Stomach (tissue), 9 donors: ENCODE measurements around the gene HRH1. TPM values are rescaled to one million over a fixed set of nuclear protein-coding genes. Genes with fewer than 3 reads are reported as not detected.
"Not testable (repeated sequence)": the region's sequence is repeated elsewhere in the genome, so short reads cannot be mapped to it uniquely, and the experiment has no call there.

Experiments
- DNase-seq, 2 donors: peaks; one replicate each; pipeline versions ENCODE4 v3.0.0 to v3.0.0-alpha.2; 2013 to 2019
- H3K27ac ChIP-seq, 5 donors: fragments of 200-600 bp in 4 of 5; sonication (generic) in 4 of 5; one replicate each; pipeline ENCODE4 v1.5.1; 2013 to 2019; ENCODE audit warnings: mild to moderate bottlenecking in 1 of 5, moderate library complexity in 1 of 5
- H3K27me3 ChIP-seq, 3 donors: fragments of 200-600 bp; sonication (generic); one replicate each; pipeline ENCODE4 v1.5.1; 2017 to 2019; ENCODE audit warnings: mixed run types in 1 of 3
- H3K36me3 ChIP-seq, 4 donors: fragments of 200-600 bp; sonication (generic); 1 replicate in 3 of 4; 2 replicates in 1 of 4; pipeline ENCODE4 v1.5.1; 2016 to 2019
- H3K4me1 ChIP-seq, 4 donors: fragments of 200-600 bp; sonication (generic); one replicate each; pipeline ENCODE4 v1.5.1; 2016 to 2019
- H3K4me3 ChIP-seq, 4 donors: fragments of 200-600 bp; sonication (generic) in 3 of 4; one replicate each; pipeline ENCODE4 v1.5.1; 2016 to 2019; ENCODE audit warnings: mild to moderate bottlenecking in 1 of 4
- H3K9me3 ChIP-seq, 4 donors: fragments of 200-600 bp; sonication (generic); one replicate each; pipeline ENCODE4 v1.5.1; 2016 to 2019
- EP300 ChIP-seq: sonication (generic); formaldehyde crosslinking; IDR thresholded peaks from one replicate; pipeline ENCODE4 v1.6.1; 2017; ENCODE audit warnings: antibody characterized with exemption
- POLR2A ChIP-seq, 4 donors: fragments of 450-650 bp; IDR thresholded peaks; one replicate each; pipeline ENCODE4 v1.6.1; 2016; ENCODE audit warnings: antibody characterized with exemption in 4 of 4, control low read depth in 2 of 4, mild to moderate bottlenecking in 1 of 4, moderate library complexity in 1 of 4
- POLR2AphosphoS5 ChIP-seq, 3 donors: sonication (generic); formaldehyde crosslinking; IDR thresholded peaks; one replicate each; pipeline ENCODE4 v1.6.1; 2016; ENCODE audit warnings: antibody characterized with exemption in 3 of 3
- WGBS, 5 donors: extraction: QIAGEN DNeasy Blood & Tissue Kit in 3 of 5; methylation state at CpG; one replicate each; pipeline versions ENCODE4 v1.1.5 to v1.1.7; 2013 to 2018; 5-methylcytosine and 5-hydroxymethylcytosine counted together
- intact Hi-C: fragments of 100-400 bp; cut with DNase I; formaldehyde crosslinking; loops from one replicate; pipeline ENCODE4 v1.15.1; 2023; ENCODE audit warnings: low total_unique reads
- polyA plus RNA-seq, 3 donors: library from polyadenylated mRNA; stranded (reverse); fragments of 200-250 nt; gene quantifications; one replicate each; pipeline ENCODE4 v1.2.3, GENCODE V29; 2013
- total RNA-seq, 5 donors: library from RNA; depleted of rRNA; stranded (reverse); fragments of >200 nt; gene quantifications; one replicate each; pipeline versions ENCODE4 v1.1.0 to v1.2.3, GENCODE V29; 2014 to 2016
- TF ChIP-seq, protein P1 (sequence below), 7 experiments: fragments of 450-650 bp in 4 of 7; fragments of 200-600 bp in 3 of 7; sonication (generic) in 3 of 7; IDR thresholded peaks; one replicate each; pipeline ENCODE4 v1.5.1; 2016 to 2019; ENCODE audit warnings: antibody characterized with exemption in 7 of 7, control low read depth in 2 of 7, mild to moderate bottlenecking in 1 of 7
- donor health status: healthy with polysubstance abuse.
- donor health status: Bipolar disorder and iron deficiency.
- donor health status: healthy.

The HRH1 gene
- total and polyA plus RNA-seq, 8 donors: under 0.01 to 5.0 (median 0.37) TPM; not detected in 1

DNA sequence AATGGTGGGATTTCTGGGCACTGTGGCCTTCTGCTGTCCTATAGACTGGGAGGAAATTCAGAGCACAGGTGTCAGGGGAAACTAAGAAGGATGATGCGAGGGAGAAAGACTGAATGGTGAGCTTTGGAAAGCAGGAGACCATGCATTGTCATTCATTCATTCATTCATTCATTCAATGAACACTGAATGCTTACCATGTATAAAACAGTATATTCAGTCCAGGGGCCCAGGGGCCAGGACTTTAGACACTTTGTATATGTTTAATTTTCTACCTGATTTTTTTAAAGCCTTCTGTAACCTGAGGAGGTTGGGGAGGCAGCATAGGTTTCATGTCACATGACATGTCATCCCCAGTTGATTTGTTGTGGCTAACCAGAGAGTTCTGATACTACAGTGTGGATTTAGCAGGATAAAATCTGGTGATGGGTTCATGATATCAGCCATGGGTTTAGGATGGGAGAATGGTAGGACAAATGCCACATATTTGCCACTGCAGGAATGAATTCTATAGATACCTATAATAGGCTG is 60.2 kb downstream of the HRH1 start:
- Histone ChIP-seq H3K27me3 (no peaks in the 10 kb centered on the region), H3K36me3 (no peaks in the 10 kb centered on the region), H3K4me3 (no peak overlapping the region), H3K9me3 (no peaks in the 10 kb centered on the region), H3K4me1 (peaks cover 0 to 17% (median 5%) of the 10 kb centered on the region in 4 donors), H3K27ac (no peak overlapping the region)
- 84 to 93% (median 88%) methylated on average over 1 of the region's 1 CpG for WGBS, 5 donors
- TF ChIP-seq EP300 (no peak), POLR2A (IDR thresholded peaks at IDR 0.05) (no peak), POLR2AphosphoS5 (IDR thresholded peaks at IDR 0.05) (no peak)
- TF ChIP-seq, protein P1, sequence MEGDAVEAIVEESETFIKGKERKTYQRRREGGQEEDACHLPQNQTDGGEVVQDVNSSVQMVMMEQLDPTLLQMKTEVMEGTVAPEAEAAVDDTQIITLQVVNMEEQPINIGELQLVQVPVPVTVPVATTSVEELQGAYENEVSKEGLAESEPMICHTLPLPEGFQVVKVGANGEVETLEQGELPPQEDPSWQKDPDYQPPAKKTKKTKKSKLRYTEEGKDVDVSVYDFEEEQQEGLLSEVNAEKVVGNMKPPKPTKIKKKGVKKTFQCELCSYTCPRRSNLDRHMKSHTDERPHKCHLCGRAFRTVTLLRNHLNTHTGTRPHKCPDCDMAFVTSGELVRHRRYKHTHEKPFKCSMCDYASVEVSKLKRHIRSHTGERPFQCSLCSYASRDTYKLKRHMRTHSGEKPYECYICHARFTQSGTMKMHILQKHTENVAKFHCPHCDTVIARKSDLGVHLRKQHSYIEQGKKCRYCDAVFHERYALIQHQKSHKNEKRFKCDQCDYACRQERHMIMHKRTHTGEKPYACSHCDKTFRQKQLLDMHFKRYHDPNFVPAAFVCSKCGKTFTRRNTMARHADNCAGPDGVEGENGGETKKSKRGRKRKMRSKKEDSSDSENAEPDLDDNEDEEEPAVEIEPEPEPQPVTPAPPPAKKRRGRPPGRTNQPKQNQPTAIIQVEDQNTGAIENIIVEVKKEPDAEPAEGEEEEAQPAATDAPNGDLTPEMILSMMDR (IDR thresholded peaks at IDR 0.05): no peak
- intact Hi-C loops: no loop called here
- no peak for DNase-seq

DNA sequence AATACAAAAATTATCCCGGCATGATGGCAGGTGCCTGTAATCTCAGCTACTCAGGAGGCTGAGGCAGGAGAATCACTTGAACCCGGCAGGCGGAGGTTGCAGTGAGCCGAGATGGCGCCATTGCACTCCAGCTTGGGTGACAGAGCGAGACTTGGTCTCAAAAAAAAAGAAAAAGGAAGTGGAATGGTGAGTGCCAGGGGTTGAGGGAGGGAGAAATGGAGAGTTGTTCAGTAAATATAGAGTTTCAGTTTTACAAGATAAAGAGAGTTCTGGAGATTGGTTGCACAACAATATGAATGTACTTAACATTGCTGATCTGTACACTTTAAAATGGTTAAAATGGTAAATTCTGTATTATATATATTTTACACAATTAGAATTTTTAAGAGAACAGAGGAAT is 63.1 kb downstream of the HRH1 start:
- H3K9me3 ChIP-seq, DNase-seq, H3K4me1 ChIP-seq, H3K27ac ChIP-seq, H3K27me3 ChIP-seq, H3K36me3 ChIP-seq, H3K4me3 ChIP-seq, intact Hi-C loops: not testable (repeated sequence)
- 74 to 83% (median 80%) methylated on average over 6 of the region's 6 CpGs for WGBS, 5 donors

DNA sequence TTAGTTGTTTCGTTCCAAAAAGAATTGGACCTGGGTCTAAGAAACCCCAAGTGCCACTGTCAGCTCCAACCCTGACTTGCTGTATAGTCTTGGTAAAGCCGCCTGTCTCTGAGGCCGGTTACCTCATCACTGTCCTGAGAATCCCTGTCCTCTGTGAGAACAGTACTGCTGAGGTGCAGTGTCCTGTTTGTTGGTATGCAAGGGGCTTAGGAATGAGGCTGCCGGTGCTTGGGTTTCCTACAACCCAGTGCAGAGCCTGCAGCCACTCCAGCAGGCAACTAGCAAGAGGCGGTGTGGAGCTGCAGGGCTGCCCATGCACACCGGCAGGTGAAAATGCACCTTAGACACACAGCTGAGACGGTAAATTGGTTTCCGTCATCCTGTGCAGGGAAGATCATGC is 65.9 kb downstream of the HRH1 start:
- peaks cover 0 to 17% (median 0%) of the 10 kb centered on the region in 4 donors for H3K4me1 ChIP-seq
- WGBS, 5 donors: 82 to 88% (median 86%) methylated on average over 8 of the region's 8 CpGs

DNA sequence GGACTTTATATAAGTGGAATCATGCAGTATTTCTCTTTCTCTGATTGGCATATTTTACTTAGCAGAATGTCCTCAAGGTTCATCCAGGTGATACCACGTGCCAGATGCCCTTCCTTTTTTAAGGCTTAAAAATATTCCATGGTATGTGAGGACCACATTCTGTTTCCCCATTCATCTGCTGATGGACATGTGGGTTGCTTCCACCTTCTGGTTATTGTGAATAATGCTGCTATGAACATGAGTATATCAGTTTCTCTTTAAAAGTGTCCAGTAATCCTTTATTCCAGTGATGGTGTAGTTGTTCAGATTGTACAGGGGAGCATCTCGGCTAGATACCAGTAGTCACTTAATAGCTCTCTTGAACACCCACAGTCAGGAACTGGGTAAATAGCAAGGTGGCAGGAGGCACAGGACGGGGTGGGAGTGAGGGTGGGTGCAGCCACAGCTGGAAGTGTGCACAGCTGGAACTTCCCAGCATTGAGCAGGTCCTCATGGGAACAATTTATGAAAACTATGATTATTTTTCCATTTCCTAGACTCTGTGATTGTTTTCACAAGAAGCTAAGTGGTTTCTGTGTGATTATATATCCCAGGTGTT is 67.6 kb downstream of the HRH1 start:
- no peaks in the 10 kb centered on the region for H3K9me3 ChIP-seq
- intact Hi-C loops: no loop called here
- peaks cover 0 to 32% (median 4%) of the 10 kb centered on the region in 4 donors for H3K4me1 ChIP-seq
- no peak overlapping the region for H3K4me3 ChIP-seq
- TF ChIP-seq POLR2A (IDR thresholded peaks at IDR 0.05) (no peak), EP300 (no peak), POLR2AphosphoS5 (IDR thresholded peaks at IDR 0.05) (no peak)
- TF ChIP-seq, protein P1 (IDR thresholded peaks at IDR 0.05): no peak
- no peak for DNase-seq
- H3K27ac ChIP-seq: no peak overlapping the region
- no peaks in the 10 kb centered on the region for H3K27me3 ChIP-seq
- no peaks in the 10 kb centered on the region for H3K36me3 ChIP-seq
- 52 to 66% (median 63%) methylated on average over 3 of the region's 3 CpGs for WGBS, 5 donors

More for the DNA sequence above, 65.9 kb downstream of the HRH1 start:
- intact Hi-C loops: no loop called here
- H3K36me3 ChIP-seq: no peaks in the 10 kb centered on the region
- H3K27ac ChIP-seq: no peak overlapping the region
- DNase-seq: no peak
- TF ChIP-seq, protein P1 (IDR thresholded peaks at IDR 0.05): no peak
- TF ChIP-seq EP300 (no peak), POLR2AphosphoS5 (IDR thresholded peaks at IDR 0.05) (no peak), POLR2A (IDR thresholded peaks at IDR 0.05) (no peak)
- H3K9me3 ChIP-seq: no peaks in the 10 kb centered on the region
- H3K4me3 ChIP-seq: no peak overlapping the region
- H3K27me3 ChIP-seq: no peaks in the 10 kb centered on the region

DNA sequence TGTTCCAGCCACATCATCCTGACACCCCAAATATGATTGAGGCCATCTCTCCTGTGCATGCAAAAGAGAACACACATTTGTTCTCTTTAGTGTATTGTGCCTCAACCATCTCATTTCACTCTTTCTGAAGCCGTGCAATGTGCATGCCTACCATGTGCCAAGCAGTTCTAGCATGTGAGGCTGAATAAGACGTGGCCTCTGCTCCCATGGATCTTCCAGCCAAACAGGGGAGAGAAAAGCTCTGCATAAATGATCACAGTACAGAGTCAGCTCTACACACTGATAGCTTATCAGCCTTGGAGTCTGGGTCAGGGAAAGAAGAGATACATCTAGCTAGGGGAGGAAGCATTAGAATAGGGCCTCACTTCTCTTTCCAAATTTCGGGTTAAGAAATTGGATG is 69.7 kb downstream of the HRH1 start:
- no peak overlapping the region for H3K4me3 ChIP-seq
- H3K27me3 ChIP-seq: no peaks in the 10 kb centered on the region
- WGBS, 5 donors: 82 to 89% (median 84%) methylated on average over 3 of the region's 3 CpGs
- H3K36me3 ChIP-seq: no peaks in the 10 kb centered on the region
- TF ChIP-seq, protein P1 (IDR thresholded peaks at IDR 0.05): no peak
- TF ChIP-seq POLR2A (IDR thresholded peaks at IDR 0.05) (no peak), EP300 (no peak), POLR2AphosphoS5 (IDR thresholded peaks at IDR 0.05) (no peak)
- DNase-seq: no peak
- intact Hi-C loops: no loop called here
- no peak overlapping the region for H3K27ac ChIP-seq
- no peaks in the 10 kb centered on the region for H3K9me3 ChIP-seq
- H3K4me1 ChIP-seq: peaks cover 0 to 39% (median 4%) of the 10 kb centered on the region in 4 donors
